HL-60 (cell line): ENCODE data around the gene POR. TPM values are rescaled to one million over a fixed set of nuclear protein-coding genes. Genes with fewer than 3 reads are reported as not detected.

Source experiments
- DNase-seq, 2 experiments: peaks; one replicate each; pipeline ENCODE4 v3.0.0-alpha.2; 2010 to 2020; ENCODE audit warnings: low read depth in 1 of 2, low spot score in 1 of 2
- H3K27ac ChIP-seq: fragments of 250-450 bp; sonication (Bioruptor Pico); replicated peaks from 2 replicates; pipeline ENCODE4 v1.5.1; 2020; ENCODE audit warnings: mild to moderate bottlenecking, moderate library complexity
- H3K27me3 ChIP-seq: fragments of 250-450 bp; sonication (Bioruptor Pico); 2 replicates; pipeline ENCODE4 v1.5.1; 2021; ENCODE audit warnings: mild to moderate bottlenecking, moderate library complexity; ENCODE audit not compliant: insufficient read depth, poor library complexity, severe bottlenecking
- H3K4me3 ChIP-seq: replicated peaks from 2 replicates; pipeline ENCODE4 v1.5.1; 2011; ENCODE audit warnings: mild to moderate bottlenecking, control low read depth, low read length; ENCODE audit not compliant: insufficient read depth
- CTCF ChIP-seq: IDR thresholded peaks from one replicate; pipeline ENCODE4 v1.5.1; 2011; ENCODE audit warnings: low read length, control low read depth, inconsistent platforms; ENCODE audit not compliant: insufficient read depth
- GABPA ChIP-seq: IDR thresholded peaks from 2 replicates; pipeline ENCODE4 v1.6.1; 2012; ENCODE audit warnings: low read depth
- POLR2AphosphoS5 ChIP-seq: IDR thresholded peaks from 2 replicates; pipeline ENCODE4 v1.6.1; 2012; ENCODE audit warnings: low read depth
- REST ChIP-seq: IDR thresholded peaks from 2 replicates; pipeline ENCODE4 v1.6.1; 2012; ENCODE audit warnings: low read depth; ENCODE audit not compliant: insufficient replicate concordance
- SPI1 ChIP-seq: IDR thresholded peaks from 2 replicates; pipeline ENCODE4 v1.6.1; 2012; ENCODE audit warnings: low read depth, mild to moderate bottlenecking, borderline replicate concordance
- microRNA-seq: library from miRNA; unstranded; fragments of <30 nt; microRNA quantifications from one replicate; pipeline ENCODE4, GENCODE V29; 2018

POR gene

GRCh38 chr7:76031964-76032363 is 117.0 kb downstream of the POR start:
- TF ChIP-seq CTCF = no peak
- TF ChIP-seq GABPA = no peak
- no peak for TF ChIP-seq SPI1
- TF ChIP-seq REST = no peak
- TF ChIP-seq POLR2AphosphoS5 = no peak
- Histone ChIP-seq H3K4me3 (no peak overlapping the region), H3K27me3 (no peaks in the 10 kb centered on the region), H3K27ac (no peak overlapping the region)
- DNase-seq = no peak

Small RNA genes lying within 50 kb of the gene (microRNA-seq; reads per million reads assigned to microRNA genes)
- not detected for gene MIR4651
